Retinal pigment epithelial cell (primary cell): ENCODE measurements around the gene PTGIR.

Experiments
- DNase-seq: peaks from one replicate; pipeline ENCODE4 v3.0.0-alpha.2; 2010; ENCODE audit warnings: low read depth
- H3K4me3 ChIP-seq: 2 replicates; pipeline ENCODE4 v1.5.1; 2011; ENCODE audit warnings: mild to moderate bottlenecking, low read length, control low read depth, moderate library complexity
- CTCF ChIP-seq: conservative IDR thresholded peaks from 2 replicates; pipeline ENCODE4 v1.5.1; 2011; ENCODE audit warnings: low read depth, low read length, control low read depth, inconsistent platforms

The PTGIR gene

GRCh38 chr19:46660551-46661019 lies 35.7 kb upstream of the PTGIR start:
- peak overlapping the region; percentile 29 for H3K4me3 ChIP-seq
- no peak for TF ChIP-seq CTCF
- no peak for DNase-seq

- no peak for TF ChIP-seq CTCF
- H3K4me3 ChIP-seq: no peak overlapping the region
- DNase-seq: no peak
Observed at GRCh38 chr19:46660008-46660517, 35.2 kb upstream of the PTGIR start.

DNA sequence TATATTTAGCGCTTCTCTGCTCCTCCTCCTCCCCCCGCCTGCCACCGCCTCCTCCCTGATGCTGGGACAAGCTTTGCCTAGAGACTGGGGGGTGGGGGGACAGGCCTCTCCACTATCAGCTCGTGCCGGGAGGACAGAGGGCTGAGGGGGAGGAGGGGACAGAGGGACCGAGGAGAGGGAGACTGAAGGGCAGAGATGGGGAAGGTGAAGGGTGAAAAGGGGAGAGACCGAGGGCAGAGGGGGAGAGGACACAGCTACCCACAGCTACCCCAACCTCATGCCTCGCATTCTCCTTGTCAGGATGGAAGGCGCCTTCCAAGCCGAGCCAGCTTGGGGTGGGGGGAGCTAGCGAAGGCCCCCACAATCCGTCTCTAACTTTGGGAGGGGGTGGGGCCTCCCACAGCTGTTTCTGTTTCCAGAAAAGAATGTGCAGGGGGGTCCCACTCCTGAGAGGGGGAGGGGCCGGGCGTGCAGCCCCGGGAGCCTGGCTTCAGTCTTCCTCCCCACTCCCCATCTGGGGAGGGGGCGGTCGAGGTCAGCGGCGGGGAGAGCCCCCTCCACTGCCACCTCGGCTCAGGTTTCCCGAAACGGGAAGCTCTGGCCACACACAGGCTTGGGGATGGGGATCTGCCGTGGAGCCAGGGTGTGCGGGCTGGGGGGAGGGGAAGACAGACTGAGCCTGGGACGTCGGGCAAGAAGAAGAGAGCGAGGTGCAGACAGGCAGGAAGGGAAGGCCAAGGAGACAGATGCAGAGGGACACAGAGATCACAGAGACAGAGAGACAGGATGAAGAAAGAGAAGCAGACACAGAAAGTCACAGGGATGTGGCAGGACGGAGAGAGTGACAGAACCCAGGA lies 34.5 kb upstream of the PTGIR start:
- no peak for TF ChIP-seq CTCF
- DNase-seq: no peak
- H3K4me3 ChIP-seq: no peak overlapping the region

- no peak for DNase-seq
- H3K4me3 ChIP-seq: no peak overlapping the region
- no peak for TF ChIP-seq CTCF
Observed at GRCh38 chr19:46656541-46656940, 31.7 kb upstream of the PTGIR start.

DNA sequence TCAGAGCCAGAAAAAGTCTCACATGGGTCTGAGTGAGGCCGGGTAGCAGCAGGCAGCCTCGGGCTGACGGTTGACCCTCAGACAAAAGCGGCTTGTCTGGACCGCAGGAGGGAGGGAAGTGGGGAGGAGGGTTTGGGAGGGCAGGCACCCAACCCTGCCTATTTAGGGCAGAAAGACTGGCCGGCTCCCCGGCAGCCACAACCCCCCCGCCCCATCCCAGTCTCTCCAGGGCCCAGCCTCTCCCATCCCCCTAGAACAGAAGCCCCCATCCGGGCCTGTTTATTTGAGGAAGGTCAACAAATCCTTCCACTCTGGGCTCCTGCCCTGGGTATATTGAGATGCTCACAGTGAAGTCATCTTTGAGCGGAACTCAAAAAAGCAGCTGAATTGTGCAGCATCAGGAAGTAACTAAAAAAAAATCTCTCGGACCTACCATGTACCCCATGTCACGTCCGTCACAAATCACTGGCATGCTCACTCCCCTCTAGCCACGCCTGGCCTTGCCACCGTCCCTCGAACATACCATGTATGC lies 29.8 kb upstream of the PTGIR start:
- no peak for TF ChIP-seq CTCF
- no peak overlapping the region for H3K4me3 ChIP-seq
- no peak for DNase-seq

GRCh38 chr19:46650445-46650844 lies 25.6 kb upstream of the PTGIR start:
- no peak for TF ChIP-seq CTCF
- DNase-seq: no peak
- no peak overlapping the region for H3K4me3 ChIP-seq
